PC-3 (cell line): Measurements from ENCODE around the gene LRSAM1. TPM values are rescaled to one million over a fixed set of nuclear protein-coding genes. Genes with fewer than 3 reads are reported as not detected.

ENCODE experiments used
- ATAC-seq: fragments of 200-7000 bp; cut with Tn5 transposase; 2 replicates; pipeline ENCODE4 v1.9.1; 2020; ENCODE audit warnings: mild to moderate bottlenecking, moderate library complexity
- BruUV-seq: library from RNA; stranded (reverse); fragments of 400-500 nt; replicated peaks from 2 replicates; lab custom pipeline; 2021; lab: Mats Ljungman, UMichigan
- CTCF ChIA-PET: fragments of 300-600 bp; sonication (Branson Sonifier 250); formaldehyde crosslinking; loops from one replicate; lab custom pipeline; 2022; ENCODE audit warnings: antibody characterized with exemption; lab: Charles Lee
- POLR2A ChIA-PET: fragments of 300-600 bp; sonication (Branson Sonifier 250); formaldehyde crosslinking; loops from one replicate; lab custom pipeline; 2022; ENCODE audit warnings: antibody characterized with exemption; ENCODE audit not compliant: unreplicated experiment; lab: Charles Lee
- DNase-seq: peaks from one replicate; pipeline ENCODE4 v3.0.0-alpha.2; 2015
- H2AFZ ChIP-seq: fragments of 300-600 bp; sonication (generic); 2 replicates; pipeline ENCODE4 v1.6.0; 2016; ENCODE audit warnings: antibody characterized with exemption, low read length
- H3F3A ChIP-seq: fragments of 300-600 bp; sonication (generic); one replicate; pipeline ENCODE4 v1.6.0; 2017; ENCODE audit warnings: antibody characterized with exemption, low read length, control low read depth, mild to moderate bottlenecking; ENCODE audit not compliant: unreplicated experiment
- H3K27ac ChIP-seq: fragments of 300-600 bp; sonication (generic); 2 replicates; pipeline ENCODE4 v1.5.1; 2016; ENCODE audit warnings: mild to moderate bottlenecking, low read length
- H3K27me3 ChIP-seq: fragments of 300-600 bp; sonication (generic); 2 replicates; pipeline ENCODE4 v1.6.1; 2016; ENCODE audit warnings: low read length, mixed read lengths
- H3K36me3 ChIP-seq: fragments of 300-600 bp; sonication (generic); 2 replicates; pipeline ENCODE4 v1.6.1; 2016; ENCODE audit warnings: low read depth, mixed run types, low read length, mixed read lengths
- H3K4me1 ChIP-seq: fragments of 300-600 bp; sonication (generic); 2 replicates; pipeline ENCODE4 v1.5.1; 2016; ENCODE audit warnings: low read length; ENCODE audit not compliant: insufficient read depth
- H3K4me2 ChIP-seq: fragments of 300-600 bp; sonication (generic); 2 replicates; pipeline ENCODE4 v1.6.0; 2016; ENCODE audit warnings: low read length
- H3K4me3 ChIP-seq: fragments of 300-600 bp; sonication (generic); 2 replicates; pipeline ENCODE4 v1.5.1; 2016; ENCODE audit warnings: mild to moderate bottlenecking, low read length, mixed read lengths
- H3K79me2 ChIP-seq: fragments of 300-600 bp; sonication (generic); 2 replicates; pipeline ENCODE4 v1.6.1; 2017; ENCODE audit warnings: low read length, mixed read lengths
- H3K9ac ChIP-seq: fragments of 300-600 bp; sonication (generic); 2 replicates; pipeline ENCODE4 v1.6.0; 2016; ENCODE audit warnings: mild to moderate bottlenecking, low read length
- H3K9me2 ChIP-seq: fragments of 300-600 bp; sonication (generic); replicated peaks from 2 replicates; pipeline ENCODE4 v1.6.1; 2016; ENCODE audit warnings: mixed run types, low read length, mixed read lengths
- H3K9me3 ChIP-seq: fragments of 300-600 bp; sonication (generic); 2 replicates; pipeline ENCODE4 v1.6.1; 2016; ENCODE audit warnings: low read length, mixed read lengths
- H4K20me1 ChIP-seq: fragments of 300-600 bp; sonication (generic); 2 replicates; pipeline ENCODE4 v1.6.1; 2016; ENCODE audit warnings: low read length, mixed read lengths
- EZH2 ChIP-seq: fragments of 300-600 bp; sonication (generic); IDR thresholded peaks from one replicate; pipeline ENCODE4 v1.6.1; 2017; ENCODE audit warnings: antibody characterized with exemption, mild to moderate bottlenecking, low read length; ENCODE audit not compliant: unreplicated experiment
- EZH2phosphoT487 ChIP-seq: fragments of 300-600 bp; sonication (generic); IDR thresholded peaks from 2 replicates; pipeline ENCODE4 v1.6.1; 2018; ENCODE audit warnings: mild to moderate bottlenecking, antibody characterized with exemption, low read length, borderline replicate concordance
- intact Hi-C: fragments of 100-400 bp; cut with micrococcal nuclease; formaldehyde crosslinking; loops from 2 replicates; pipeline ENCODE4 v1.9.0; 2023
- total RNA-seq: library from RNA; depleted of rRNA; stranded (reverse); fragments of >200 nt; gene quantifications from 2 replicates; pipeline ENCODE4 v1.2.3, GENCODE V29; 2014
- TF ChIP-seq, protein P1 (sequence below): fragments of 300-600 bp; sonication (generic); conservative IDR thresholded peaks from 2 replicates; pipeline ENCODE4 v1.5.1; 2017; ENCODE audit warnings: antibody characterized with exemption, low read depth, mild to moderate bottlenecking, low read length

Gene LRSAM1
- total RNA-seq, 1 experiment from 2014 or later = 9.6 TPM

GRCh38 chr9:127541865-127542264 is 90.6 kb downstream of the LRSAM1 start:
- TF ChIP-seq EZH2phosphoT487 = no peak
- no peak for TF ChIP-seq EZH2
- TF ChIP-seq, protein P1, sequence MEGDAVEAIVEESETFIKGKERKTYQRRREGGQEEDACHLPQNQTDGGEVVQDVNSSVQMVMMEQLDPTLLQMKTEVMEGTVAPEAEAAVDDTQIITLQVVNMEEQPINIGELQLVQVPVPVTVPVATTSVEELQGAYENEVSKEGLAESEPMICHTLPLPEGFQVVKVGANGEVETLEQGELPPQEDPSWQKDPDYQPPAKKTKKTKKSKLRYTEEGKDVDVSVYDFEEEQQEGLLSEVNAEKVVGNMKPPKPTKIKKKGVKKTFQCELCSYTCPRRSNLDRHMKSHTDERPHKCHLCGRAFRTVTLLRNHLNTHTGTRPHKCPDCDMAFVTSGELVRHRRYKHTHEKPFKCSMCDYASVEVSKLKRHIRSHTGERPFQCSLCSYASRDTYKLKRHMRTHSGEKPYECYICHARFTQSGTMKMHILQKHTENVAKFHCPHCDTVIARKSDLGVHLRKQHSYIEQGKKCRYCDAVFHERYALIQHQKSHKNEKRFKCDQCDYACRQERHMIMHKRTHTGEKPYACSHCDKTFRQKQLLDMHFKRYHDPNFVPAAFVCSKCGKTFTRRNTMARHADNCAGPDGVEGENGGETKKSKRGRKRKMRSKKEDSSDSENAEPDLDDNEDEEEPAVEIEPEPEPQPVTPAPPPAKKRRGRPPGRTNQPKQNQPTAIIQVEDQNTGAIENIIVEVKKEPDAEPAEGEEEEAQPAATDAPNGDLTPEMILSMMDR = no peak
- no TSS peak for BruUV-seq
- no peaks in the 10 kb centered on the region; the same call in 1 of the 2 replicates for H3K36me3 ChIP-seq
- H3K4me1 ChIP-seq = peaks cover 66% of the 10 kb centered on the region
- ChIA-PET CTCF (no interaction called here), POLR2A (no interaction called here)
- H3K79me2 ChIP-seq = peaks cover 97% of the 10 kb centered on the region
- peaks cover 47% of the 10 kb centered on the region for H4K20me1 ChIP-seq
- intact Hi-C loops = no loop called here
- no peaks in the 10 kb centered on the region for H3K27me3 ChIP-seq
- no peaks in the 10 kb centered on the region for H3F3A ChIP-seq
- DNase-seq (no peak), ATAC-seq (no peak)
- H2AFZ ChIP-seq = no peak overlapping the region
- H3K9me3 ChIP-seq = no peaks in the 10 kb centered on the region
- H3K27ac ChIP-seq = no peak overlapping the region
- no peak overlapping the region for H3K9ac ChIP-seq
- no peaks in the 10 kb centered on the region for H3K9me2 ChIP-seq
- no peak overlapping the region for H3K4me2 ChIP-seq
- no peak overlapping the region for H3K4me3 ChIP-seq

GRCh38 chr9:127543221-127543620 is 91.9 kb downstream of the LRSAM1 start:
- no peaks in the 10 kb centered on the region for H3K9me3 ChIP-seq
- no peaks in the 10 kb centered on the region for H3F3A ChIP-seq
- peaks cover 97% of the 10 kb centered on the region for H3K79me2 ChIP-seq
- intact Hi-C loops = no loop called here
- H3K36me3 ChIP-seq = no peaks in the 10 kb centered on the region; the same call in 1 of the 2 replicates
- no peak for ATAC-seq
- H3K4me3 ChIP-seq = no peak overlapping the region
- no peak overlapping the region for H3K27ac ChIP-seq
- H3K9ac ChIP-seq = no peak overlapping the region
- POLR2A ChIA-PET = no interaction called here
- BruUV-seq = no TSS peak
- H4K20me1 ChIP-seq = peaks cover 36% of the 10 kb centered on the region
- CTCF ChIA-PET = no interaction called here
- no peak for DNase-seq
- H3K4me1 ChIP-seq = peaks cover 55% of the 10 kb centered on the region
- no peaks in the 10 kb centered on the region for H3K9me2 ChIP-seq
- TF ChIP-seq EZH2 (no peak), EZH2phosphoT487 (no peak)
- no peak overlapping the region for H2AFZ ChIP-seq
- no peak overlapping the region for H3K4me2 ChIP-seq
- no peaks in the 10 kb centered on the region for H3K27me3 ChIP-seq

DNA sequence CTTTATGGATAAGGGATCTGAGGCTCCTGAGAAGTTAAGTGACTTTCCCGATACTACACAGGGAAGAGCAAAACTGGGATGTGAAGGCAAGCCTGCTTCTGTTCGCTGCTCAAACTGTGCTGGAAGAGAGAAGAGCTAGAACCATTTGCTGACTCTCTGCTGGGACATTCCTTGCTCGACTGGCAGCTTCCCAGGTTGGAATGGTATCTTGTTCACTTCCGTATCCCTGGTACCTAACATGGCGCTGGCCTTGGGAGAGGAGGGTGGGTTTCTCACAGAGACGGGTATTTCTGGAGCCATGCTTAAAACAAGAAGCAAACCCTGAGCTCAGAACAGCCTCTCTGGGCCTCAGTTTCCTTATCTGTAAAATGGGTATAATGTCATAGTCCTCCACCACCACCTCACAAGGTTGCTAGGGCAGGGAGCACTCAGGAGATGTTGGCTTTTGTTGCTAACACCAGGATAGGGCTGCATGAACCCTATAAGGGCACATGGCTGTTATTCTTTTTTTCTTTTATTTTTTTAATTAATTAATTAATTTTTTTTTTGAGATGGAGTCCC is 92.7 kb downstream of the LRSAM1 start:
- H3K79me2 ChIP-seq = peaks cover 97% of the 10 kb centered on the region
- peaks cover 35% of the 10 kb centered on the region for H4K20me1 ChIP-seq
- H3K4me2 ChIP-seq = no peak overlapping the region
- no peak overlapping the region for H3K27ac ChIP-seq
- peaks cover 1% of the 10 kb centered on the region; the same call in 1 of the 2 replicates for H3K36me3 ChIP-seq
- H2AFZ ChIP-seq = no peak overlapping the region
- no peaks in the 10 kb centered on the region for H3F3A ChIP-seq
- no TSS peak for BruUV-seq
- H3K9me2 ChIP-seq = no peaks in the 10 kb centered on the region
- H3K4me1 ChIP-seq = peaks cover 50% of the 10 kb centered on the region
- DNase-seq (no peak), ATAC-seq (no peak)
- no peak overlapping the region for H3K9ac ChIP-seq
- H3K9me3 ChIP-seq = no peaks in the 10 kb centered on the region
- intact Hi-C loops = no loop called here
- ChIA-PET CTCF (no interaction called here), POLR2A (interaction anchor here (0.7 kb wide), 1 partner anchor 235 kb away, joined by 3 read pairs; no protein-coding TSS in a partner anchor)
- H3K4me3 ChIP-seq = no peak overlapping the region
- H3K27me3 ChIP-seq = no peaks in the 10 kb centered on the region
- TF ChIP-seq EZH2phosphoT487 (no peak), EZH2 (no peak)
- TF ChIP-seq, protein P1 = no peak
